Stimulated activated naive CD8-positive, alpha-beta T cell treated with anti-CD3 and anti-CD28 coated beads, Interleukin-15, Interleukin-2, amounts not matched to agents 100 ng/mL and 50 ng/mL, for 24 hours (primary cell): ENCODE measurements around the gene CCDC9.

ENCODE experiments used
- H3K27ac Mint-ChIP-seq: one replicate; pipeline ENCODE4 v1.8.0; 2021; ENCODE audit warnings: mild to moderate bottlenecking, mixed read lengths
- H3K27me3 Mint-ChIP-seq: one replicate; pipeline ENCODE4 v1.8.0; 2021; ENCODE audit warnings: mixed read lengths
- H3K36me3 Mint-ChIP-seq: one replicate; pipeline ENCODE4 v1.8.0; 2021; ENCODE audit warnings: low read depth, mixed read lengths
- H3K4me1 Mint-ChIP-seq: one replicate; pipeline ENCODE4 v1.8.0; 2021; ENCODE audit warnings: low read depth, mixed read lengths
- H3K4me3 Mint-ChIP-seq: one replicate; pipeline ENCODE4 v1.8.0; 2021; ENCODE audit warnings: mild to moderate bottlenecking, mixed read lengths
- H3K9me3 Mint-ChIP-seq: one replicate; pipeline ENCODE4 v1.8.0; 2021; ENCODE audit warnings: mixed read lengths

Gene CCDC9

GRCh38 chr19:47228937-47229675 is 27.2 kb upstream of the CCDC9 start:
- no peaks in the 10 kb centered on the region for H3K27me3 Mint-ChIP-seq
- H3K4me1 Mint-ChIP-seq = peaks cover 39% of the 10 kb centered on the region

GRCh38 chr19:47229676-47230053 is 26.7 kb upstream of the CCDC9 start:
- H3K27me3 Mint-ChIP-seq = no peaks in the 10 kb centered on the region
- no peak overlapping the region for H3K4me3 Mint-ChIP-seq
- no peaks in the 10 kb centered on the region for H3K9me3 Mint-ChIP-seq
- H3K36me3 Mint-ChIP-seq = peaks cover 5% of the 10 kb centered on the region
- no peak overlapping the region for H3K27ac Mint-ChIP-seq
- H3K4me1 Mint-ChIP-seq = peaks cover 39% of the 10 kb centered on the region

More at GRCh38 chr19:47228937-47229675, 27.2 kb upstream of the CCDC9 start:
- H3K36me3 Mint-ChIP-seq = peaks cover 5% of the 10 kb centered on the region
- H3K4me3 Mint-ChIP-seq = no peak overlapping the region
- no peaks in the 10 kb centered on the region for H3K9me3 Mint-ChIP-seq
- H3K27ac Mint-ChIP-seq = no peak overlapping the region

DNA sequence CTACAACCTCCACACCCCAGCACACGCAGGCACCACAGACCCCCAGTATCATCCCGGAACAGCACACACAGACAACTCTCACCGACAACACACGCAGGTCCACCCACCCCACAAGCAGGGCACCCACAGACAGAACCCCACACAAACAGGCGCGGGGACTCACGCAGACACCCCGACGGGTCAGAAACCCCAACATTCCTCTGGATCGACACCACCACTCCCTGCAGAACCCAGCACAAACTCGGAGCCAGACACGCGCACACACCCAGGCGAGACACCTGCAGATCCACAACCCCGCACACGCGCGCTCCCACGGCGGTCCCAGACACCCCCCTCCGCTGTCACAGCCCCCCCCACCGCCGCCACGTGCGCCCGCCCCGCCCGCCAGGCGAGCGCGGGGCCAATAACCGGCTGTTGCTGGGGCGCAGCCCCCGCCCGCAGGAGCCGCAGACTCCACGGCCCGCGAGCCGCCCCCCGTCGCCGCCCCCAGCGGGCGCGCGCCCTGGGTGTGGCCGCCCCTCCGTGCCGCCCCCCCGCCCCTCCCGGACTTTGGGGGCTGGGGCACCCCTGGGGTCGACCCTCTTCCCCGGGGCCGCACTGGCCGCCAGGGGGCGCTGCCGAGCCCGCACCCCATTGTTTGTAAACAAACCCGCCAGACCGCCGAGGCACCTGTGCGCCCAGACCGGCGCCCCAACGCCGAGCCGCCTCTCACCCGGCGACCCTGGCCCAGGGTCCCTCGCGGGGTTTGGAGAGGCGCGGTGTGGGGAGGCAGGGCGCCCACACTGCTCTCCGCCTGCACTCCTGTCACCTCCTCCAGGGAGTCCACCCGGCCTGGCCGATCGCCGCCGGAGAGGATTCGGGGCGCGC is 26.0 kb upstream of the CCDC9 start:
- no peaks in the 10 kb centered on the region for H3K9me3 Mint-ChIP-seq
- peak overlapping the region; percentile 50 for H3K4me3 Mint-ChIP-seq
- no peaks in the 10 kb centered on the region for H3K27me3 Mint-ChIP-seq
- H3K4me1 Mint-ChIP-seq = peaks cover 39% of the 10 kb centered on the region
- no peak overlapping the region for H3K27ac Mint-ChIP-seq
- peaks cover 4% of the 10 kb centered on the region for H3K36me3 Mint-ChIP-seq

- Mint-ChIP-seq H3K4me1 (peaks cover 33% of the 10 kb centered on the region), H3K4me3 (peak within 1 kb of the TSS; percentile 80), H3K36me3 (no peaks in the 10 kb centered on the region), H3K27me3 (no peaks in the 10 kb centered on the region), H3K27ac (peak within 1 kb of the TSS; percentile 77), H3K9me3 (no peaks in the 10 kb centered on the region)
These were observed 25.5 kb upstream of the CCDC9 start, which contains the start of gene BBC3 for GRCh38 chr19:47230921-47231214. Gene BBC3, minus strand, starts transcription at chr19:47231199. Its CDS starts 2,768 bp downstream, at chr19:47228431.

DNA sequence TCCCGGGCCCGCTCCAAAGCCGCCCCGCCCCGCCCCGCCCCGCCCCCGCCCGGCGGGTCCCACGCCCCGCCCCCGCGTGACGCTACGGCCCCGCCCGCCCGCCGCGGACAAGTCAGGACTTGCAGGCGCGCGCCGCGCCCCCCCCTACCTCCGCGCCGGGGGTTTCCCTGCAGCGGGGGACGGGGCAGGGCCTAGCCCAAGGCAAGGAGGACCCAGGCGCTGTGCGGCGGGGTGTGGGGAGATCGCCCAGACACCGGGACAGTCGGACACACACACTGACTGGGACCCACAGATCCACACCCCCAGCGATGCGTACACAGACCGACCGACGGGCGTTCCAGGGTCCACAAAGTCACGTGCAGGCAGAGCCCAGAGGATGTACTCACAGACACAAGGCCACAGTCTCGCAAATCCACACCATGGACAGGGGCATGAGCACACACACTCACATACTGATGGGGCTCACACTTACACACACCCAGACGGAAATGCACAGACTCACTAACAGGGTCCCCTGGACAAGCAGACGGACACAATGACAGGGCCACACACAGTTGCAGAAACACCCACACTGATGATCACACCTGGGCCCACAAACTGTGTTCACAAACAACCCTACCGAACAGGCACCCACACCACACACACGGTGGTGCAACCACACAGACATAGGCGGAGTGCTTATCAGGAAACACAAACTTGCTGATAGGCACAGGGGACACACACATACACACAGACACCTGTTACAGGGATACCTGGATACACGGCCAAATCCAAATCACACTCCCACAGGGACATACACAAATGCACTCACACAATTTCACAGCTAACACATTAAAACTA is 24.9 kb upstream of the CCDC9 start:
- Mint-ChIP-seq H3K4me1 (peaks cover 33% of the 10 kb centered on the region), H3K27ac (peak overlapping the region; percentile 77), H3K9me3 (no peaks in the 10 kb centered on the region), H3K4me3 (peak overlapping the region; percentile 80), H3K27me3 (no peaks in the 10 kb centered on the region), H3K36me3 (no peaks in the 10 kb centered on the region)

DNA sequence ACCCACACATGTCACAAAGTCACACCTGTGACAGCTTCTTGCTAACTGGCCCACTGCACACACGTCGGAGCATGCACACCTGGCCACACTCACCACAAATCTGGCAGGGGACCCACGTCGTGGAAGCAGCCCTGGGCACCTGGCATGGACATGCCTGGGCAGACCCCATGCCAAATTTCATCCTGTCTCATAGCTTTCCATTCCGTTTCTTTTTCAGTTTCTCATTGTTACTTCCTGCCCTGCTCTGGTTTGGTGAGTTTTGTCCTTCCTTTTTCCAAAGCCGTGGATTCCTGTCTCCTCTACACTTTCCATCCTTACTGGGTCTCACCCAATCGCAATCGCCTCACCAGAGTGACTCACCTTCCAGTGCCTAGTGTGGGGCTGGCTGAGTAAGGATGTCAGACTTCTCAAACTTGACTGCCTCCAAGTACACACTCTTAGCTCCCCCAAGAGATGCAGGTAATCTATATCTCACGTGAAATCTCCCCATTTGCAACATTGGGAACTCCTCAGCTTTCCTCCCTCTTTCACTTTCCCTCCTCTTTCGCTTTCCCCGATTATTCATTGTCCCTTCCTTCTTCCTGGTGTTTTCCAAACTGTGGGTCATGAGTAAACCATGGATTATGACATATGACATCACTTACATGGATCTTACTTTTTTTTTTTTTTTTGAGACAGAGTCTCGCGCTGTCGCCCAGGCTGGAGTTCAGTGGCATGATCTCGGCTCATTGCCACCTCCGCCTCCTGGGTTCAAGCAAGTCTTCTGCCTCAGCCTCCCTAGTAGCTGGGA is 23.7 kb upstream of the CCDC9 start:
- H3K36me3 Mint-ChIP-seq = no peaks in the 10 kb centered on the region
- H3K4me3 Mint-ChIP-seq = peak overlapping the region; percentile 80
- no peaks in the 10 kb centered on the region for H3K9me3 Mint-ChIP-seq
- H3K4me1 Mint-ChIP-seq = peaks cover 22% of the 10 kb centered on the region
- H3K27ac Mint-ChIP-seq = peak overlapping the region; percentile 82
- no peaks in the 10 kb centered on the region for H3K27me3 Mint-ChIP-seq

GRCh38 chr19:47236072-47236675 is 20.2 kb upstream of the CCDC9 start:
- peaks cover 36% of the 10 kb centered on the region for H3K4me1 Mint-ChIP-seq
- peaks cover 5% of the 10 kb centered on the region for H3K27me3 Mint-ChIP-seq
- no peak overlapping the region for H3K27ac Mint-ChIP-seq
- no peak overlapping the region for H3K4me3 Mint-ChIP-seq
- H3K36me3 Mint-ChIP-seq = no peaks in the 10 kb centered on the region
- H3K9me3 Mint-ChIP-seq = no peaks in the 10 kb centered on the region

DNA sequence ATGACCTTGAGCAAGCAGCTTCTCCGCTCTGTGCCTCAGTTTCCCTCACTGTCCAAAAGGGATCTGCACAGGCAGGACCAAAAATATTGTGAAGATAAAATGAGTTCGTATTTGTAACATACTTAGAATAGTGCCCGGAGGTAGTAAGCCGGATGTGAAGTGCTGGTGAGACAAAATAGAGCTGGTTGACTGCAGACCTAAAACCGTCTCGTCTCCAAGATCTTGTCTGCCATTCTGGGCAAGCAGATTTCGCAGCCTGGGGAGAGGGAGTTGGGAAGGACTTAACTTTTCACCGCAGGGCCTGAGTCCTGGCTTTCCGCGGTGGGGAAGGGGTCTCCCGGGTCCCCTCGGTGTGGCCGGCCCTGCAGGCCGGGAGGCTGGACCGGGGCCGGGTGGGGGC is 17.2 kb upstream of the CCDC9 start:
- Mint-ChIP-seq H3K4me3 (peak overlapping the region; percentile 53), H3K27ac (peak overlapping the region; percentile 59), H3K27me3 (peaks cover 5% of the 10 kb centered on the region), H3K9me3 (no peaks in the 10 kb centered on the region), H3K4me1 (peaks cover 18% of the 10 kb centered on the region), H3K36me3 (no peaks in the 10 kb centered on the region)

GRCh38 chr19:47239610-47240296 is 16.6 kb upstream of the CCDC9 start:
- Mint-ChIP-seq H3K4me1 (peaks cover 18% of the 10 kb centered on the region), H3K9me3 (no peaks in the 10 kb centered on the region), H3K36me3 (no peaks in the 10 kb centered on the region), H3K4me3 (peak overlapping the region; percentile 37), H3K27me3 (peaks cover 5% of the 10 kb centered on the region), H3K27ac (no peak overlapping the region)

GRCh38 chr19:47240556-47240955 is 15.8 kb upstream of the CCDC9 start:
- peaks cover 18% of the 10 kb centered on the region for H3K4me1 Mint-ChIP-seq
- peaks cover 5% of the 10 kb centered on the region for H3K27me3 Mint-ChIP-seq
- H3K36me3 Mint-ChIP-seq = no peaks in the 10 kb centered on the region
- no peak overlapping the region for H3K27ac Mint-ChIP-seq
- H3K9me3 Mint-ChIP-seq = no peaks in the 10 kb centered on the region
- H3K4me3 Mint-ChIP-seq = peak overlapping the region; percentile 37

DNA sequence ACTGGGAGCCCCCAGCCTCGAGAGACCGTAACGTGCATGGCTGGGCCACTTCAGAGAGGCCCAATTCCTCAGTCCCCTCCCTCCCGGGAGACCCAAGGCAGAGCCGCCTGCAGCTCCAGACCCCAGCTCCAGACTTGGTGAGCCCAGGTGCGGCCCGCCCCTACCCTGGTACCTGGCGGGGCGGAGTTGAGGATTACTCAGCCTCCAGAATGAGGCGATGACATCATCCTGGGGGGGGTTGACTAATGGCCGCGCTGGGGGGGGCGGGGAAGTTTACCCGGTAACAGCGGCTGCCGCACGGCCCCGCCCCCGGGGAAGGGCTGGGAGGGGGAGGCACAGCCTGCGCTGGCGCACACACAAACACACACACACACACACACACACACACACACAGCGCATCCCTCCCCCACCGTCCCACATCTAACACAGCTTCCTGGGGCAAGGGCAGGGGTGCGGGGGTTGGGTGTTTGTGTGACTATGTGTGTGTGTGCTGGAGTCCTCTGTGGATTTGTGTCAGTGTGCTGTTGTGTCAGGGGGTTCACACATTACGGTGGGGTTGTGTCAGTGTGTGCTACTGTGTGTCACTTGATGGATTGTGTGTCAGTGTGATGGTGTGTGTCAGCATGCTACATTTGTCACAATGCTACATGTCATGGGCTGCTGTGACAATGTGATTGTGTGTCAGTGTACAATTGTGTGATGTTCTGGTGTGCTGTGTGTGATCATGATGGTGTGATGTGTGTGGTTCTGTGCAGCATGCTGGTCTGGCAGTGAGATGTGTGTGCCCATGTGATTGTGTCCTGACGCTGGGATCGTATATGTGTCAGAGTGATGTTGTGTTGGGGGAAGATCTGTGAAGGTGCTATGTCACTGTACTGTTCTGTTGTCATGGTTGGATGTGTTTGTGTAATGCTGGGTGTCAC is 15.1 kb upstream of the CCDC9 start:
- peaks cover 5% of the 10 kb centered on the region for H3K27me3 Mint-ChIP-seq
- H3K9me3 Mint-ChIP-seq = no peaks in the 10 kb centered on the region
- H3K36me3 Mint-ChIP-seq = no peaks in the 10 kb centered on the region
- peaks cover 18% of the 10 kb centered on the region for H3K4me1 Mint-ChIP-seq
- no peak overlapping the region for H3K27ac Mint-ChIP-seq
- no peak overlapping the region for H3K4me3 Mint-ChIP-seq

GRCh38 chr19:47241919-47242577 is 14.3 kb upstream of the CCDC9 start:
- no peaks in the 10 kb centered on the region for H3K9me3 Mint-ChIP-seq
- no peak overlapping the region for H3K27ac Mint-ChIP-seq
- no peaks in the 10 kb centered on the region for H3K36me3 Mint-ChIP-seq
- no peak overlapping the region for H3K4me3 Mint-ChIP-seq
- H3K27me3 Mint-ChIP-seq = peaks cover 5% of the 10 kb centered on the region
- H3K4me1 Mint-ChIP-seq = peaks cover 18% of the 10 kb centered on the region
